Activated naive CD4-positive, alpha-beta T cell treated with Interleukin-2 at 50 U/mL for 16 hours (primary cell): ENCODE measurements around the gene RALGPS2.
"Not testable (repeated sequence)": the region's sequence is repeated elsewhere in the genome, so short reads cannot be mapped to it uniquely, and the experiment has no call there.

Source experiments
- DNase-seq: peaks from one replicate; pipeline ENCODE4 v3.0.0-alpha.2; 2020

RALGPS2 gene

GRCh38 chr1:178726087-178726517 lies 1.1 kb downstream of the RALGPS2 start:
- DNase-seq = peak; percentile 31

- no peak for DNase-seq
Measured at GRCh38 chr1:178726545-178726944, 1.5 kb downstream of the RALGPS2 start.

GRCh38 chr1:178727014-178727895 lies 2.2 kb downstream of the RALGPS2 start:
- DNase-seq = no peak

GRCh38 chr1:178733972-178734371 lies 8.9 kb downstream of the RALGPS2 start:
- DNase-seq = no peak

GRCh38 chr1:178738780-178739179 lies 13.7 kb downstream of the RALGPS2 start:
- no peak for DNase-seq

- no peak for DNase-seq
Measured at GRCh38 chr1:178739285-178740045, 14.4 kb downstream of the RALGPS2 start.

- no peak for DNase-seq
Measured at GRCh38 chr1:178740491-178740890, 15.4 kb downstream of the RALGPS2 start.

- no peak for DNase-seq
Measured at GRCh38 chr1:178740924-178741323, 15.9 kb downstream of the RALGPS2 start.

GRCh38 chr1:178743801-178744200 lies 18.8 kb downstream of the RALGPS2 start:
- DNase-seq = no peak

- no peak for DNase-seq
Measured at GRCh38 chr1:178745260-178745659, 20.2 kb downstream of the RALGPS2 start.

GRCh38 chr1:178746345-178746744 lies 21.3 kb downstream of the RALGPS2 start:
- DNase-seq = no peak

GRCh38 chr1:178747361-178747760 lies 22.3 kb downstream of the RALGPS2 start:
- DNase-seq = not testable (repeated sequence)

- DNase-seq = no peak
Measured at GRCh38 chr1:178749581-178750166, 24.6 kb downstream of the RALGPS2 start.

GRCh38 chr1:178751046-178751445 lies 26.0 kb downstream of the RALGPS2 start:
- DNase-seq = no peak

GRCh38 chr1:178752891-178753290 lies 27.8 kb downstream of the RALGPS2 start:
- no peak for DNase-seq

- DNase-seq = not testable (repeated sequence)
Measured at GRCh38 chr1:178754655-178755256, 29.7 kb downstream of the RALGPS2 start.

GRCh38 chr1:178768423-178768822 lies 43.4 kb downstream of the RALGPS2 start:
- no peak for DNase-seq

GRCh38 chr1:178772952-178773351 lies 47.9 kb downstream of the RALGPS2 start:
- DNase-seq = no peak

- DNase-seq = no peak
Measured at GRCh38 chr1:178774263-178774662, 49.2 kb downstream of the RALGPS2 start.

GRCh38 chr1:178776553-178776952 lies 51.5 kb downstream of the RALGPS2 start:
- DNase-seq = no peak

GRCh38 chr1:178781533-178782330 lies 56.7 kb downstream of the RALGPS2 start:
- DNase-seq = no peak

- no peak for DNase-seq
Measured at GRCh38 chr1:178784131-178784536, 59.1 kb downstream of the RALGPS2 start.
